ENCODE data around the gene KIFC1.
"Not testable (repeated sequence)": the region's sequence is repeated elsewhere in the genome, so short reads cannot be mapped to it uniquely, and the experiment has no call there.

- TF ChIP-seq, protein P1, sequence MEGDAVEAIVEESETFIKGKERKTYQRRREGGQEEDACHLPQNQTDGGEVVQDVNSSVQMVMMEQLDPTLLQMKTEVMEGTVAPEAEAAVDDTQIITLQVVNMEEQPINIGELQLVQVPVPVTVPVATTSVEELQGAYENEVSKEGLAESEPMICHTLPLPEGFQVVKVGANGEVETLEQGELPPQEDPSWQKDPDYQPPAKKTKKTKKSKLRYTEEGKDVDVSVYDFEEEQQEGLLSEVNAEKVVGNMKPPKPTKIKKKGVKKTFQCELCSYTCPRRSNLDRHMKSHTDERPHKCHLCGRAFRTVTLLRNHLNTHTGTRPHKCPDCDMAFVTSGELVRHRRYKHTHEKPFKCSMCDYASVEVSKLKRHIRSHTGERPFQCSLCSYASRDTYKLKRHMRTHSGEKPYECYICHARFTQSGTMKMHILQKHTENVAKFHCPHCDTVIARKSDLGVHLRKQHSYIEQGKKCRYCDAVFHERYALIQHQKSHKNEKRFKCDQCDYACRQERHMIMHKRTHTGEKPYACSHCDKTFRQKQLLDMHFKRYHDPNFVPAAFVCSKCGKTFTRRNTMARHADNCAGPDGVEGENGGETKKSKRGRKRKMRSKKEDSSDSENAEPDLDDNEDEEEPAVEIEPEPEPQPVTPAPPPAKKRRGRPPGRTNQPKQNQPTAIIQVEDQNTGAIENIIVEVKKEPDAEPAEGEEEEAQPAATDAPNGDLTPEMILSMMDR (IDR thresholded peaks at IDR 0.05; ENCODE audit: low read length) = not testable (repeated sequence)
- not testable (repeated sequence) for TF ChIP-seq EZH2 (optimal IDR thresholded peaks at IDR 0.05; ENCODE audit: low read depth, low read length)
These were observed 19.7 kb upstream of the KIFC1 start for GRCh38 chr6:33371901-33372300.

Measured in MM.1S (cell line).